Measurements from ENCODE around the gene CPSF4L.

Gene CPSF4L

GRCh38 chr17:73234736-73235135 is 26.9 kb downstream of the CPSF4L start:
- no peak for TF ChIP-seq CTCF (IDR thresholded peaks at IDR 0.05; ENCODE audit: low read depth, low read length)
- H3K4me3 ChIP-seq (ENCODE audit: low read depth, low read length): no peak overlapping the region
- in situ Hi-C loops (cut with HindIII; ENCODE audit: low sequenced_read_pairs): no loop called here
- DNase-seq (ENCODE audit: low read depth, low spot score): no peak

GRCh38 chr17:73232587-73233373 is 28.9 kb downstream of the CPSF4L start:
- peak; percentile 31 for DNase-seq (ENCODE audit: low read depth, low spot score)
- TF ChIP-seq CTCF (IDR thresholded peaks at IDR 0.05; ENCODE audit: low read depth, low read length): no peak
- peak overlapping the region; percentile 96 for H3K4me3 ChIP-seq (ENCODE audit: low read depth, low read length)
- in situ Hi-C loops (cut with HindIII; ENCODE audit: low sequenced_read_pairs): no loop called here

DNA sequence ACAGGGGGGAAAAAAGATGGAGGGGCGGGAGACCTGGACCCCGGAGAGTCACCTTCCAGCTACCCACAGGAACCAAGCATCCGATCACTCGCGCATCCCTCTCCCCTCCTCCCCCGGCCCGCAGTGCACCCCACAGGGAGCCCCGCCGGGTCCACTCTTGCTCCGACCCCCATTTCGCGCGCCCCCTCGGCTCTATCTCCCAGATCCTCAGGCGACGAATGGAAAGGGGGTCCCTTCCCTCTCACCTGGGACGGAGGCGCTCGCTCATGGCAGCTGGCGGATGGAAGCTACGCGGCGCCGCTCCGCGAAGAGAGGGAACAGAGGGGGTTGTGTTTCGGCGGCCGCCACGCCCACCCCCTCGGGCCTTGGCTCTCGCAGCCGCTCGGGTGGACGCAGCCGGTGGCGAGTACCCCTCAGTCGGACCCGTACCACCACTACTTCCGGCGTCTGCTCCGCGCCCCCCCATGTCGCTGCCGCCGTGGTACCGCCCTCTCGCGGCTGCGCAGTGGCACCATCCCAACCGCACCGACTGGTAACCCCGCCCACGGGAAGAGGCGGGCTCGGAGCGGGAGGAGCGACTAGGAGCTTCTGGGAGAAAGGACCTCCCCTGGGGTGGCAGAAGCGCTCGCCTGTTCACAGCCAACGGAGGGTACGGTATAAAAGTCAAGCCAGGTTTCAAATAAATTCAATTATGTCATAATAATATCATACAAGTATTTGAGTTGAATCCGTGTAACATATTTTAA is 29.7 kb downstream of the CPSF4L start:
- TF ChIP-seq CTCF (IDR thresholded peaks at IDR 0.05; ENCODE audit: low read depth, low read length): no peak
- DNase-seq (ENCODE audit: low read depth, low spot score): peak; percentile 94
- in situ Hi-C loops (cut with HindIII; ENCODE audit: low sequenced_read_pairs): no loop called here
- H3K4me3 ChIP-seq (ENCODE audit: low read depth, low read length): peak overlapping the region; percentile 96

DNA sequence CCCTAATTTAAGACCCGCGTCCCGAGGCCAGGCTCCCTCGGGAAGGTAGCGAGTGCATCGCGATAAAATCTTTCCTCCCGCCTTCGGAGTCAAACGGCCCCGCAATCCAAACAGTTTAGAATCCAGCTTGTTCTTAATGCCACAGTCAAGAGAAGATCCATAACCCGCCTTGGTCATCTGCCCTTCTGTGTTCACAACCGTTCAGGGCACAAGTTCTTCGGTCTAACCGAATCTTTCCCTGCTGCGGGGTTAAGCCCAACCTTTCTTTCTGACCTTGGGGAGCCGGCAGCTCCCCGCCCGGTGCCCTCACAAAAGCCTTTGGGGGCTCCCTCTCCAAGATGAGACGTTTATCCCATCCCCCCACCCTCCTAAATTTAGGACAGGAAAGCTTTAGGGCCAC is 30.3 kb downstream of the CPSF4L start:
- H3K4me3 ChIP-seq (ENCODE audit: low read depth, low read length): peak overlapping the region; percentile 96
- no peak for TF ChIP-seq CTCF (IDR thresholded peaks at IDR 0.05; ENCODE audit: low read depth, low read length)
- in situ Hi-C loops (cut with HindIII; ENCODE audit: low sequenced_read_pairs): no loop called here
- DNase-seq (ENCODE audit: low read depth, low spot score): peak; percentile 22

DNA sequence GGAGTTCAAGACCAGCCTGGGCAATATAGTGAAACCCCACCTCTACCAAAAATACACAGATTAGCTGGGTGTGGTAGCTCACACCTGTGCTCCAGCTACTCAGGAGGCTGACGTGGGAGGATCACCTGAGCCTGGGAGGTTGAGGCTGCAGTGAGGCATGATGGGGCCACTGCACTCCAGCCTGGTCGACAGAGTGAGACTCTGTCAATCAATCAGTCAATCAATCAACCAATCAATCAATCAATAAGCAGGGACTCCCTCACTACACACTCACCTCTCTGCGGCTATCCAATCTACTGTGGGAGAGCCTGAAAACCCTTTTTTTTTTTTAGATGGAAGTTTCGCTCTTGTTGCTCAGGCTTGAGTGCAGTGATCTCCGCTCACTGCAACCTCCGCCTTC is 31.6 kb downstream of the CPSF4L start:
- H3K4me3 ChIP-seq (ENCODE audit: low read depth, low read length): no peak overlapping the region
- DNase-seq (ENCODE audit: low read depth, low spot score): no peak
- in situ Hi-C loops (cut with HindIII; ENCODE audit: low sequenced_read_pairs): no loop called here
- no peak for TF ChIP-seq CTCF (IDR thresholded peaks at IDR 0.05; ENCODE audit: low read depth, low read length)

DNA sequence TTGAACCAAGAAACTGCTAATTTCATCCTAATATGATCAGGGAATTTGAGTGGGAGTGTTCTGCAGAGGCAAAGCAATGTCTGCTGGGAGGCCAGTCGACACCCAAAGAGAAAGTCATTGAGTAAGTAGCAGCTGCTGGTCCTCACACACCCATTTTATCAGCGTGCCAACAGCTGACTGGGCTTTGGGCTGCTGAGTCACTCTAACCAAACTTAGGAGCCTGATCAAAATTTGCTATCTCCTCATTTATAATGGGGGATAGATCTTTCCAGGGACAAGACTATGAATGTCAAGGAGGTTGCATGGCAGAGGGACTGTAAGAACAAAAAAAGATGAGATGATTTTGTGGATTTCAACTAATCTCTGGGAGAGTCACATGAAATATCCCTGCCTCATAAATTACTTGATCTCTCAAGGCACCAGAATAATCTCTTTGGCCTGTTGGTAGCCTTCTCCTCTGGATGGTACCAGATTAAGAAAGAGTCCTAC is 32.9 kb downstream of the CPSF4L start:
- DNase-seq (ENCODE audit: low read depth, low spot score): peak; percentile 76
- no peak for TF ChIP-seq CTCF (IDR thresholded peaks at IDR 0.05; ENCODE audit: low read depth, low read length)
- in situ Hi-C loops (cut with HindIII; ENCODE audit: low sequenced_read_pairs): no loop called here
- no peak overlapping the region for H3K4me3 ChIP-seq (ENCODE audit: low read depth, low read length)

Measured in astrocyte of the spinal cord (primary cell).